SK-N-SH (cell line): ENCODE measurements around the gene ATP6V1B1.

Experiments used
- ELF1 ChIP-seq: IDR thresholded peaks from 2 replicates; pipeline ENCODE4 v1.4.0; 2012
- EZH2phosphoT487 ChIP-seq: fragments of 200-600 bp; sonication (generic); IDR thresholded peaks from 2 replicates; pipeline ENCODE4 v1.6.1; 2017; ENCODE audit warnings: low read depth, mixed run types, mild to moderate bottlenecking, antibody characterized with exemption, moderate library complexity, borderline replicate concordance
- JUND ChIP-seq: IDR thresholded peaks from 2 replicates; pipeline ENCODE4 v1.4.0; 2012
- POLR2AphosphoS5 ChIP-seq: IDR thresholded peaks from 2 replicates; pipeline ENCODE4 v1.6.1; 2012; ENCODE audit warnings: low read depth, low read length
- TAF1 ChIP-seq: IDR thresholded peaks from 2 replicates; pipeline ENCODE4 v1.6.1; 2012; ENCODE audit warnings: low read depth, mild to moderate bottlenecking, low read length, moderate library complexity, borderline replicate concordance
- TEAD4 ChIP-seq: IDR thresholded peaks from 2 replicates; pipeline ENCODE4 v1.4.0; 2012; ENCODE audit warnings: mild to moderate bottlenecking, borderline replicate concordance; ENCODE audit not compliant: insufficient read depth

DNA sequence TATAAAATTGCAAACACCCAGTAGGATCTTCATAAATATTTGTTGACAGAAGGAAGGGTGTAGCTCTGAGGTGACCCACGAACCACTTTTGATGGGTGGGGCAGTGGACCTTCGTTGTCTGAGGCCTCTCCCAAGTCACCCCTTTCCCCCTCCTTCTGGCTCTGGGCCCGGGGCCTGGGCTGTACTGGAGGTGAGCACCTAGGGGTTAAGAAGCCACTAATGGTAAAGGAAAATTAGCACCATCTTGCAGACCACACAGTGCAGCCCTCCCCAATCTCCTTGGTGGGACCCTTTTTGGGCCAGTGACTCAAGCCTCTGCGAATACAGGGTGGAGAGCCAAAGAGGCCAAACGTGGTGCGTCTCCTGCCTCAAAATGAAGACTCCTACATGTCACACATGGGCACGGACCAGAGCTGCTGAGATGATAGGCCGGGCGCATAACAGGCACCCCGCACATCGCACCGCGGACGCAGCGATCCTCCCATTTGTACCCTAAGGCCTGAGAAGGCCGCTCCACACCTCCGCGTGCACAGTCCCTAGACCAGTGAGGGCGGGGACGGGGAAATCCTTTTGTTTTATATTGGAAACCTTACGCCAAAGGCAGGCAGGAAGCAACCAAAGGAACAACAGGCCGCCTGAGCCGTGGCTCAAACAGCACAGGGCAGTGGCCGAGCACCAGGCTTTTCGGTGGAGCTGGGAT, 31.9 kb upstream of the ATP6V1B1 start:
- TF ChIP-seq JUND (no peak), TEAD4 (no peak), EZH2phosphoT487 (no peak), TAF1 (no peak), ELF1 (no peak), POLR2AphosphoS5 (no peak)
